ENCODE results near the gene LRP1B. TPM values are rescaled to one million over a fixed set of nuclear protein-coding genes. Genes with fewer than 3 reads are reported as not detected.

LRP1B gene
- total RNA-seq, 2 donors from 2014 or later: 0.79 to 1.8 TPM

GRCh38 chr2:141767051-141767450 lies 363.8 kb downstream of the LRP1B start:
- Histone ChIP-seq H3K27me3 (ENCODE audit: control insufficient read depth, insufficient read depth, low read length, poor library complexity, severe bottlenecking) (no peaks in the 10 kb centered on the region), H3K36me3 (ENCODE audit: control insufficient read depth, insufficient read depth, low read length) (no peaks in the 10 kb centered on the region), H3K9me3 (ENCODE audit: control insufficient read depth, low read length) (no peaks in the 10 kb centered on the region), H3K27ac (ENCODE audit: low read depth, low read length) (no peak overlapping the region), H3K9ac (ENCODE audit: extremely low read depth, low read length, poor library complexity, severe bottlenecking) (no peak overlapping the region), H3K4me1 (ENCODE audit: control insufficient read depth, insufficient read depth, low read length) (no peaks in the 10 kb centered on the region), H3K4me3 (ENCODE audit: low read length) (no peak overlapping the region)
- Mint-ChIP-seq H3K9me3 (no peaks in the 10 kb centered on the region), H3K4me3 (no peak overlapping the region), H3K27me3 (ENCODE audit: insufficient read depth) (no peaks in the 10 kb centered on the region), H3K4me1 (no peaks in the 10 kb centered on the region), H3K36me3 (ENCODE audit: low read depth) (no peaks in the 10 kb centered on the region), H3K27ac (no peak overlapping the region)
- TF ChIP-seq CTCF (conservative IDR thresholded peaks at IDR 0.05): no peak
- DNase-seq: no peak
- WGBS, 2 experiments (ENCODE audit: insufficient coverage in 1 of 2, insufficient read length in 1 of 2): 88 to 90% methylated on average over 1 to 2 of the region's 2 CpGs

GRCh38 chr2:141766225-141766624 lies 364.6 kb downstream of the LRP1B start:
- no peaks in the 10 kb centered on the region for H3K27me3 Mint-ChIP-seq (ENCODE audit: insufficient read depth)
- H3K9me3 Mint-ChIP-seq: no peaks in the 10 kb centered on the region
- no peaks in the 10 kb centered on the region for H3K4me1 Mint-ChIP-seq
- no peaks in the 10 kb centered on the region for H3K9me3 ChIP-seq (ENCODE audit: control insufficient read depth, low read length)
- H3K36me3 ChIP-seq (ENCODE audit: control insufficient read depth, insufficient read depth, low read length): no peaks in the 10 kb centered on the region
- H3K36me3 Mint-ChIP-seq (ENCODE audit: low read depth): no peaks in the 10 kb centered on the region
- no peak for TF ChIP-seq CTCF (conservative IDR thresholded peaks at IDR 0.05)
- no peaks in the 10 kb centered on the region for H3K27me3 ChIP-seq (ENCODE audit: control insufficient read depth, insufficient read depth, low read length, poor library complexity, severe bottlenecking)
- no peak overlapping the region for H3K27ac Mint-ChIP-seq
- no peak overlapping the region for H3K9ac ChIP-seq (ENCODE audit: extremely low read depth, low read length, poor library complexity, severe bottlenecking)
- no peak overlapping the region for H3K4me3 ChIP-seq (ENCODE audit: low read length)
- no peaks in the 10 kb centered on the region for H3K4me1 ChIP-seq (ENCODE audit: control insufficient read depth, insufficient read depth, low read length)
- 72 to 78% methylated on average over 2 of the region's 2 CpGs for WGBS, 2 experiments (ENCODE audit: insufficient coverage in 1 of 2, insufficient read length in 1 of 2)
- no peak overlapping the region for H3K27ac ChIP-seq (ENCODE audit: low read depth, low read length)
- no peak overlapping the region for H3K4me3 Mint-ChIP-seq
- no peak for DNase-seq

- Histone ChIP-seq H3K27ac (ENCODE audit: low read depth, low read length) (no peak overlapping the region), H3K4me3 (ENCODE audit: low read length) (no peak overlapping the region), H3K36me3 (ENCODE audit: control insufficient read depth, insufficient read depth, low read length) (no peaks in the 10 kb centered on the region), H3K4me1 (ENCODE audit: control insufficient read depth, insufficient read depth, low read length) (no peaks in the 10 kb centered on the region), H3K9me3 (ENCODE audit: control insufficient read depth, low read length) (no peaks in the 10 kb centered on the region), H3K27me3 (ENCODE audit: control insufficient read depth, insufficient read depth, low read length, poor library complexity, severe bottlenecking) (no peaks in the 10 kb centered on the region), H3K9ac (ENCODE audit: extremely low read depth, low read length, poor library complexity, severe bottlenecking) (no peak overlapping the region)
- no peak for TF ChIP-seq CTCF (conservative IDR thresholded peaks at IDR 0.05)
- WGBS, 2 experiments (ENCODE audit: insufficient coverage in 1 of 2, insufficient read length in 1 of 2): 85 to 100% methylated on average over 1 of the region's 1 CpG
- Mint-ChIP-seq H3K27me3 (ENCODE audit: insufficient read depth) (no peaks in the 10 kb centered on the region), H3K4me3 (no peak overlapping the region), H3K4me1 (no peaks in the 10 kb centered on the region), H3K36me3 (ENCODE audit: low read depth) (no peaks in the 10 kb centered on the region), H3K9me3 (no peaks in the 10 kb centered on the region), H3K27ac (no peak overlapping the region)
- no peak for DNase-seq
Measured at GRCh38 chr2:141748616-141749015, 382.2 kb downstream of the LRP1B start.
